ENCODE results near the gene GTF3C4.
"Not testable (repeated sequence)": the region's sequence is repeated elsewhere in the genome, so short reads cannot be mapped to it uniquely, and the experiment has no call there.

The GTF3C4 gene

GRCh38 chr9:132699956-132700355 is 29.7 kb downstream of the GTF3C4 start:
- DNase-seq (ENCODE audit: low read depth) = no peak

GRCh38 chr9:132702254-132702653 is 32.0 kb downstream of the GTF3C4 start:
- DNase-seq (ENCODE audit: low read depth) = no peak

DNA sequence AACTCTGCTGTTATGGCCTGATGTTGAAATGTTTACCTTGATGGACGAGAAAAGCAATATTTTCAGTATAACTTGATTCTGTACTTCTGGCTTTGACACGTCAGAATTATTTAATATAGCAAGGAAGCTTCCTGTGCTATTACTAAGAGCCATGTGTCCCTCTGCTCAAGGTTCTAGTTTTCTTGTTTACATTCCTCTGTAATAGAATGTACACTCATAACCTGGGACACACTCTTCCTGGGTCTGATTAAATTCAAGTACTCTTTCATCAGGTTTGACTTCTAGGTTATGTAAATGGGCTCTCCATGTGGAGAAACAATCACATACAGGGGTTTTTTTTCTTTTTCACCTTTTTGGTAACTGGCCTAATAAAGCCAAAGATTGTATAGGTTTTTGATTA is 33.1 kb downstream of the GTF3C4 start:
- no peak for DNase-seq (ENCODE audit: low read depth)

DNA sequence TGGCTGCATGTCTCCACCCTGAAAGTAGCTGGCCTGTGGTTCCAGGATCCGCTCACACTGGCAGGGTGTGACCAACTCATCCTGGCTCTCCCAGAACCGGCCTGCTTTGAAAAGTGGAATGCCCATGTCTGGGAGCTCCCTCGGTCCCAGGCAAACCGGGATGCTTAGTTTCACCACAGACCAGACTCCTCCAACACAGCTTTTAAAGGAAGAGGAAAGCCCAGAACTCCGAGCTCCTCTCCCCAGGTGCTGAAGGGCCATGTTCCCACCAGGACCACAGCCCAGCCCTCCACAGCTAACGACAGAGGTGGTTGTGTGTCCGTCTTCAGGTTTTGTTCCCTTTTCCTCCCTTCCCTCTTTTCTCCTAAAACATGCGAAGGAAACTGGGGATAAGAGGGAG is 38.0 kb downstream of the GTF3C4 start:
- no peak for DNase-seq (ENCODE audit: low read depth)

GRCh38 chr9:132708769-132709430 is 38.6 kb downstream of the GTF3C4 start:
- DNase-seq (ENCODE audit: low read depth) = no peak

- DNase-seq (ENCODE audit: low read depth) = no peak
Measured at GRCh38 chr9:132710333-132710732, 40.1 kb downstream of the GTF3C4 start.

DNA sequence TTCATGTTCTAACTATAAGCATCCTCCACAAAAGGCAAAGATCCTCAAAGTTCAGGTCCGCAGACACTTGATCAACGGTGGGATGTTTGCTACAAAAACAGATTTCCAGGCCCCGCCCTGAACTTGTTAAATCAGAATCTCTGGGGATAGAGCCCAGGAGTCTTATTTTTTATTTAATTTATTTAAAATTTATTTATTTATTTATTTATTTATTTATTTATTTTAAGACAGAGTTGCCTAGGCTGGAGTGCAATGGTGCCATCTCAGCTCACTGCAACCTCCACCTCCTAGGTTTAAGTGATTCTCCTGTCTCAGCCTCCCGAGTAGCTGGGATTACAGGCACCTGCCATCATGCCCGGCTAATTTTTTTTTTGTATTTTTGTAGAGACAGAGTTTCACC is 40.9 kb downstream of the GTF3C4 start:
- DNase-seq (ENCODE audit: low read depth) = not testable (repeated sequence)

- DNase-seq (ENCODE audit: low read depth) = no peak
Measured at GRCh38 chr9:132711846-132712245, 41.6 kb downstream of the GTF3C4 start.

GRCh38 chr9:132712753-132713152 is 42.5 kb downstream of the GTF3C4 start:
- no peak for DNase-seq (ENCODE audit: low read depth)

DNA sequence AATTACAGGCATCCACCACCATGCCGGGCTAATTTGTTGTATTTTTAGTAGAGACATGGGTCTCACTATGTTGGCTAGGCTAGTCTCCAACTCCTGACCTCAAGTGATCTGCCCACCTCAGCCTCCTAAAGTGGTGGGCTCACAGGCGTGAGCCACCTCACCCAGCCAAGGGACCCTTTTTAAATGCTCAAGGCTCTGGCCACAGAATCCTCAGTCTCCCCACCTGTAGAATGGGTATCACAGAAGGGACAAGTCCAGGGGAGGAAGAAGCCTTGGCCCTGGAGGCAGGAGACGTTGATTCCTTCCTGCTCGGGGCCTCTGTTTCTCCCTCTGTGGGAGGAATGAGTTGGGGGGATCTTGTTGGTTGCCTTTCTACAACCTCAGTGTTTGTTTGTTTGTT is 45.7 kb downstream of the GTF3C4 start:
- DNase-seq (ENCODE audit: low read depth) = no peak

- DNase-seq (ENCODE audit: low read depth) = no peak
Measured at GRCh38 chr9:132717326-132717945, 47.2 kb downstream of the GTF3C4 start.

DNA sequence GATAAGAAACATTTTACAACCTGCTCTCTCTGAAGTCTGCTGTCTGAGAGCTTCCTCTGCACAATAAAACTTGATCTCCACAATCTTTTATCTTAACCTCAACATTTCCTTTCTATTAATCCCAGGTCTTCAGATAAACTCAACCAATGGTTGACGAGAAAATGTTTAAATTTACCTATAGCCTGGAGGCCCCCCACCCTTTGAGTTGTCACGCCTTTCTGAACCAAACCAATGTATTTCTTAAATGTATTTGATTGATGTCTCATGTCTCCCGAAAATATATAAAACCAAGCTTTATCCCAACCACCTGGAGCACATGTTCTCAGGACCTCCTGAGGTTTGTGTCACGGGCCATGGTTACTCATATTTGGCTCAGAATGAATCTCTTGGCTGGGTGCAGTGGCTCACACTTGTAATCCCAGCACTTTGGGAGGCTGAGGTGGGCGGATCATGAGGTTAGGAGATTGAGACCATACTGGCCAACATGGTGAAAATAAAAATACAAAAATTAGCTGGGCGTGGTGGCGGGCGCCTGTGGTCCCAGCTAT is 48.2 kb downstream of the GTF3C4 start:
- DNase-seq (ENCODE audit: low read depth) = not testable (repeated sequence)

- no peak for DNase-seq (ENCODE audit: low read depth)
Measured at GRCh38 chr9:132721661-132722060, 51.4 kb downstream of the GTF3C4 start.

DNA sequence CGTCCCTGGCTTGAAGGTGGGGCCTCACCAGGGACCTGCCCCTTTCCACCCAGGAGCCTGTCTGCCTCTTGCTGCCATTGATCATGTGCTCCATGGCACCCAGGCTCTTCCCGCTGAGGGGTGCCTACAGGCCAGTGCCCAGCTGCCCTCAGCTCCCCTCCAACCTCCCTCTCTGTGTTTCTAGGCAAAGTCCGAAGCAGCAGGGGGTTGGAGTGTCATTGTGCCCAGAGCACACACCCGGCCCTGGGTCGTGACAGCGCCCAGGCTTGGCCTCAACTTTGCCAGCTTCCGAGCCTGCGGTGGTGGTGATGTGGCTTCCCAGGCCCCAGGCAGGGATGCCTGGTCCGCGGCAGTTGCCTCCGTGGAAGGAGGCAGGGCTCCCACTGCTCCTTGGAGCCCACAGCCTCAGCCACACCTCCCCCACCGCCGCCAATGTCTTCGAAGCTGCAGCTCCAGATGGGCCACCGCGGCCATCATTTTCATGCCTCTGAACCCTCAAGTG is 52.4 kb downstream of the GTF3C4 start:
- DNase-seq (ENCODE audit: low read depth) = no peak

DNA sequence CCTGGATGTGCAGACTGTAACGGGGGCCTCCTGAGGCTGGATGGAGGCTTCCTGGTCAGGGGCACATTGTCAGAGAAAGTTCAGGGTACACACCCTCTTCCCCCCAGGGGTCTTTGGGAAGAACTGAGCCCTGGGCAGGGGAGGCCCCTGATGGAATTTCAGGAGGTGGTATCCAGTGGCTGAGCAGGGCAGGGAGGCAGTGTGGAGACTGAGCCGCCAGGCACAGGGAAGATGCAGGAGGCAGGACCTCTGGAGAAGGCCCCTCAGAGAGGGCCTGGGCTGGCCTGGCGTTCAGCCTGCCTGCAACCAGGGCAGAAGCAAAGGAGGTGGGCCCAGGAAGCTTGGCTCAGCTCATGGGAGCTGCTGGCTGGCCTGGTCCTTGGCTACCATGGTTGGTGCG is 53.5 kb downstream of the GTF3C4 start:
- no peak for DNase-seq (ENCODE audit: low read depth)

DNA sequence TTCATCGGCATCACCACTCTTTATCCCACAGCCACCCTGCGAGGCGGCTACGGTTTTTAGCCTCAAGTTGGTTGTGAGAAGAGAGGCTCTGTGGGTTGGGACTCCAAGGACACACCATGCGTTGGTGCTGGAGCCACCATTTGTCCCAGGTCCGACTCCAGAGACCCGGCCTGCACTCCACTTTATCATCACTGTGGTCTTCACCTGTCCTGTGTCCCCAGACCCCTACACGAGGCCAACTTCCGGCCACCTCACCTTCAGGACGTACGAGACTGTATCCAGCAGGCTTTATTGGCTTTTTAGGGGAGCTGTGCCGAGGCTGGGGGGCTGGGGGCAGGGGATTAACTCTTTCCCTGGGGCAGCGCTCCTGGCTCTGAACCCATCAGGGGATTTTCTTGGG is 55.0 kb downstream of the GTF3C4 start:
- no peak for DNase-seq (ENCODE audit: low read depth)

GRCh38 chr9:132726576-132727130 is 56.4 kb downstream of the GTF3C4 start:
- no peak for DNase-seq (ENCODE audit: low read depth)

- DNase-seq (ENCODE audit: low read depth) = no peak
Measured at GRCh38 chr9:132728071-132728470, 57.8 kb downstream of the GTF3C4 start.

DNA sequence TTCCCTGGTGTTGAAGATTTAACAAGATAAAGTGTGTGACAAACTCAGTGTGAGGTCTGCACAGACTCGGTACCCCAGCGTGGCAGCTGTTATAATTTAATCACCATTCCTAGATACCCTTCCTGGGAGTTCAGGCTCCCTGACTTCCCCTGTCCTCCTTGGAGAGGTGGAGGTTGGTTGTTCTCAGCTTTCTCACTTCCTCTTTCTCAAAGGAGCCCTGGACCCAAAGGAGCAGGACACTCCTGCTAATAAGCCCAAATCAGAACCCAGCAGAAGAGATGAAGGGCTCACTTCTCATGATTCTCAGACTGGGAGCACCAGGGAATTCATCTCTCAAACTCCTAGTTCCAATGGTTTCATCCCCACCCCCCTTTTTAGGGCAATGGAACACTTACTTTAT is 58.2 kb downstream of the GTF3C4 start:
- DNase-seq (ENCODE audit: low read depth) = no peak

DNA sequence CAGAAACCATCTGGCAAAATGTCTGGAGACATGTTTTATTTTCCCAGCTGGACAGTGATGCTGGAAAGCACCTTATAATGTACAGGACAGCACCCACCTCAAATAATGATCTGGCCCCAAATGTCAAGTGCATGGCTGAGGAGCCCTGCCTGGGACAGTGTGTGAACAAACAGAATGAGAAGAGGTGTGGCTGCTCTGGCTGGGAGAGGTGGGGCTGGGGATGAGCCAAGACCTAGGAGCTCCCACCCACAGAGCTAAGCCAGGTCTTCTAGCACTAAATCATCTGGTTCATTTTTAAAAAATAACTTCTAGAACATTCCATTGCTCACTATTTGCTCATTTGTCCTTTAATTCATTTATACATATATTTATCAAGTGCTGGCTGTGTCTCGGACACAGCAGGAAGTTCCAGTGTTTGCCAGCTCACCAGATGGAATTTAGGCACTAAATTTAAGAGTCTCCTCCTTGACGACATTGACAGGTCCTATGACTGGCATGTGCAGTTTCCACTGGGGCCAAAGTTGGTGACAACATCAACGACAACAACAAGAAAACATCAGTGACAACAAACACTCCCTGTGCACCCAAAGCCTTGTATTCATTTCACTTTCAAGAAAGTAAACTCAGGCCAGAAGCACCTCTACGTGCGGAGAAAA is 59.1 kb downstream of the GTF3C4 start:
- DNase-seq (ENCODE audit: low read depth) = no peak

GRCh38 chr9:132730054-132731033 is 60.1 kb downstream of the GTF3C4 start:
- DNase-seq (ENCODE audit: low read depth) = no peak

DNA sequence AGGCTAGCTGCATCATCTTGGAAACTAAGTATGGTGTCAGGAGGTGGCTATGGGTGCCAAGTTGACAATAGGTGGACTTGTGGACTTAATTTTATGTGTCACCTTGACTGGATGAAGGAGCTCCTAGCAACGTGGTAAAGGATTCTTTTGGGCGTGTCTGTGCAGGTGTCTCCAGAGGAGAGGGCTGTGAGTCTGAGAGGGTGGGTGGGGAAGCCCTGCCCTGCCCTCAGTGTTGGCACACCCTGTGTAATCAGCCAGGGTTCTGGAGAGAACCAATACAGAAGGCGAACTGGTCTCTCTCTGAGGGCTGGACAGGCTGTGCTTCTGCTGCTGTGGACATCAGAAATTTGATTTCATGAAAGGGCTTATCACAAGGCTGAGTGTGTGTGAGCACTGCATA is 61.0 kb downstream of the GTF3C4 start:
- DNase-seq (ENCODE audit: low read depth) = no peak
